Measurements from ENCODE around the gene CHD9NB. TPM values are rescaled to one million over a fixed set of nuclear protein-coding genes. Genes with fewer than 3 reads are reported as not detected.

The CHD9NB gene
- total and polyA plus RNA-seq, 10 of the 15 experiments (the other 5 are each of a cell fraction or from before 2014, with no cell fraction given), result 0.14 to 1.6 (median 0.73) TPM

GRCh38 chr16:53098526-53099317, 46.0 kb upstream of the CHD9NB start (continued):
- TF ChIP-seq USF1 (IDR thresholded peaks at IDR 0.05; ENCODE audit: borderline replicate concordance, extremely low read length, insufficient read depth, low read depth, low read length) (no peak), MEF2B (IDR thresholded peaks at IDR 0.05; ENCODE audit: partially characterized antibody, poor library complexity, severe bottlenecking) (peak; percentile 59), IKZF1 (conservative IDR thresholded peaks at IDR 0.05) (peak; percentile 81), MEF2A (IDR thresholded peaks at IDR 0.05; ENCODE audit: insufficient read depth, low read depth, low read length) (no peak), SMAD1 (IDR thresholded peaks at IDR 0.05; ENCODE audit: low read depth, partially characterized antibody) (no peak), ZNF217 (IDR thresholded peaks at IDR 0.05) (0 out of 2 replicates have a peak, but pooled peaks have one; percentile 23), ATF2 (IDR thresholded peaks at IDR 0.05; ENCODE audit: low read length) (no peak), E2F8 (IDR thresholded peaks at IDR 0.05; ENCODE audit: low read depth, partially characterized antibody) (no peak), SIX5 (IDR thresholded peaks at IDR 0.05; ENCODE audit: low read depth, low read length, severe bottlenecking) (no peak), CBX3 (IDR thresholded peaks at IDR 0.05; ENCODE audit: borderline replicate concordance, low read depth) (no peak), HDAC2 (IDR thresholded peaks at IDR 0.05) (no peak), BHLHE40 (IDR thresholded peaks at IDR 0.05; ENCODE audit: borderline replicate concordance in 1 of 2, low read depth in 2 of 2, low read length in 1 of 2) (peak in 1 of 2 experiments; percentile 39; a peak in 1 of 4 replicates), TBL1XR1 (IDR thresholded peaks at IDR 0.05; ENCODE audit: low read depth, low read length) (no peak), HSF1 (IDR thresholded peaks at IDR 0.05; ENCODE audit: low read depth, low read length) (no peak), EGR1 (IDR thresholded peaks at IDR 0.05; ENCODE audit: borderline replicate concordance in 1 of 2, low read depth in 2 of 2, low read length in 2 of 2) (peak in 1 of 2 experiments; percentile 92; a peak in 2 of 3 replicates), NFXL1 (IDR thresholded peaks at IDR 0.05; ENCODE audit: borderline replicate concordance) (no peak), BCL3 (IDR thresholded peaks at IDR 0.05; ENCODE audit: borderline replicate concordance, insufficient read depth, low read depth, low read length, poor library complexity, severe bottlenecking) (peak; percentile 54), CBFB (IDR thresholded peaks at IDR 0.05; ENCODE audit: low read depth) (peak; percentile 21; the same call in 1 of the 2 replicates)

Measured in GM12878 (cell line).